ENCODE results near the gene STARD3.

GRCh38 chr17:39653316-39653661 is 16.3 kb downstream of the STARD3 start:
- TF ChIP-seq CTCF (conservative IDR thresholded peaks at IDR 0.05) (no peak), ZFX (IDR thresholded peaks at IDR 0.05) (no peak)

Measured in C4-2B (cell line).